ENCODE measurements around the gene QRICH1.

- no peak for TF ChIP-seq FOXM1 (IDR thresholded peaks at IDR 0.05; ENCODE audit: borderline replicate concordance)
- TF ChIP-seq ELF4 (IDR thresholded peaks at IDR 0.05) = no peak
- TF ChIP-seq ZNF384 (IDR thresholded peaks at IDR 0.05) = no peak
- TF ChIP-seq FOXK2 (IDR thresholded peaks at IDR 0.05) = no peak
Measured at GRCh38 chr3:49013738-49014660, 79.9 kb downstream of the QRICH1 start.
